ENCODE results near the gene KRTAP10-1. TPM values are rescaled to one million over a fixed set of nuclear protein-coding genes. Genes with fewer than 3 reads are reported as not detected.

Gene KRTAP10-1
- total and polyA plus RNA-seq, 2 of the 8 experiments (the other 6 are each of a cell fraction or from before 2014, with no cell fraction given): 0.08 TPM; not detected in 1

DNA sequence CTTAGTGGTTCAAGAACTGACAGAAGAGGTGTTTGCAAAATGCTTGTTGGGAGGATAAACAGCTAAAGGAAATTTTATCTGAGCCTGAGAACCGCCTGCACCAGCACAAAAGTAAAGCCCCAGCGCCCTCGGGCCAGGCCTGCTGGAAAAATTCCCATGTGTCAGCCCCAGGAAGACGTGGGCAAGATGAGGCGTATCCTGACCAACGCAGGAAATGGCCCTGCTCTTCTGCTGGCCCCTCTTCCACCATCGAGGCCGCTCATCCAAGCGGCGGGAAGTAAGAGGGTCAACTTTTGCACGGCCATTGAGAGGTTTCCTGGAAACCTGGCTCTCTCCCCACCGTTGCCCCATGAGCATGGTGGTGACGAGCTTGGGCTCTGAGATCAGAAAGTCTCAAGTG is 45.0 kb downstream of the KRTAP10-1 start:
- WGBS, 2 experiments (ENCODE audit: extremely low coverage in 1 of 2, insufficient coverage in 1 of 2, insufficient read length in 1 of 2, insufficient replicate concordance in 2 of 2, low coverage in 1 of 2, low lambda C conversion rate in 2 of 2, missing lambda C conversion rate in 1 of 2): 95% methylated on average over 13 of the region's 13 CpGs; no CpG with 5 or more reads in 1 of the 2 experiments
- Histone ChIP-seq H3K4me1 (replicated peaks in 1 of 4; ENCODE audit: control insufficient read depth in 3 of 4, insufficient read depth in 4 of 4, low read length in 3 of 4) (peaks cover 0 to 21% (median 8%) of the 10 kb centered on the region in 4 experiments; a peak in 5 of 7 replicates), H3K36me3 (ENCODE audit: control insufficient read depth in 2 of 4, insufficient read depth in 4 of 4, low read length in 3 of 4) (peaks cover 0 to 26% (median 11%) of the 10 kb centered on the region in 4 experiments; a peak in 4 of 8 replicates), H3K4me2 (ENCODE audit: insufficient read depth in 1 of 2, low read depth in 2 of 2, low read length in 2 of 2) (no peak overlapping the region), H4K5ac (ENCODE audit: insufficient read length, low read depth, low read length) (no peak overlapping the region), H3K79me2 (ENCODE audit: control insufficient read depth in 1 of 2, insufficient read depth in 2 of 2, low read length in 2 of 2) (peaks cover 0 to 11% of the 10 kb centered on the region in 2 experiments; a peak in 1 of 4 replicates), H3K18ac (ENCODE audit: extremely low read depth, low read length) (no peak overlapping the region), H3K56ac (replicated peaks; ENCODE audit: insufficient read length, low read depth, low read length) (no peak overlapping the region), H2BK120ac (replicated peaks; ENCODE audit: low read depth, low read length) (no peak overlapping the region), H3K9ac (replicated peaks in 1 of 4; ENCODE audit: extremely low read depth in 1 of 4, low read depth in 3 of 4, low read length in 3 of 4) (no peak overlapping the region), H2BK20ac (ENCODE audit: low read length) (no peak overlapping the region), H3K23ac (ENCODE audit: insufficient read length) (no peak overlapping the region), H3K14ac (ENCODE audit: insufficient read length) (no peak overlapping the region), H3K79me1 (ENCODE audit: low read depth, low read length) (no peaks in the 10 kb centered on the region; the same call in 1 of the 2 replicates), H3K23me2 (ENCODE audit: low read depth, low read length) (0 out of 2 replicates have a peak, but pooled peaks cover 2% of the 10 kb centered on the region), H4K91ac (replicated peaks; ENCODE audit: insufficient read length, low read length) (no peak overlapping the region), H4K8ac (ENCODE audit: extremely low read depth, insufficient read depth, low read length) (no peak overlapping the region), H3K4ac (replicated peaks; ENCODE audit: insufficient read length, low read depth, low read length) (no peak overlapping the region), H4K20me1 (replicated peaks in 1 of 2; ENCODE audit: control insufficient read depth in 1 of 2, insufficient read depth in 2 of 2, low read length in 2 of 2) (no peaks in the 10 kb centered on the region), H2BK12ac (ENCODE audit: low read depth, low read length) (no peak overlapping the region), H3K27me3 (replicated peaks in 1 of 4; ENCODE audit: control insufficient read depth in 3 of 4, extremely low read depth in 1 of 4, insufficient read depth in 3 of 4, low read length in 3 of 4) (no peaks in the 10 kb centered on the region; a peak in 1 of 7 replicates), H3K27ac (ENCODE audit: low read depth, low read length) (no peak overlapping the region), H2BK5ac (ENCODE audit: low read depth, low read length) (no peak overlapping the region), H2AFZ (ENCODE audit: low read length) (no peak overlapping the region), H2BK15ac (ENCODE audit: low read length) (0 out of 2 replicates have a peak overlapping the region, but pooled peaks have one; percentile 31), H2AK5ac (ENCODE audit: low read depth, low read length) (no peak overlapping the region), H3K9me3 (ENCODE audit: insufficient read depth in 2 of 2, low read depth in 1 of 2, low read length in 1 of 2) (peaks cover 6 to 9% of the 10 kb centered on the region in 2 experiments; a peak in 1 of 4 replicates), H3K4me3 (ENCODE audit: extremely low read depth in 1 of 4, insufficient read depth in 2 of 4, low read depth in 3 of 4, low read length in 4 of 4) (no peak overlapping the region)
- no peak for TF ChIP-seq TBP (IDR thresholded peaks at IDR 0.05; ENCODE audit: low read depth, low read length)
- no peak for TF ChIP-seq BCL11A (IDR thresholded peaks at IDR 0.05; ENCODE audit: low read depth in 2 of 2, low read length in 2 of 2)
- no peak for TF ChIP-seq TAF1 (IDR thresholded peaks at IDR 0.05; ENCODE audit: low read depth, low read length)
- no peak for TF ChIP-seq FOSL1 (IDR thresholded peaks at IDR 0.05; ENCODE audit: insufficient read depth, low read depth, low read length)
- no peak for TF ChIP-seq CHD2 (IDR thresholded peaks at IDR 0.05; ENCODE audit: low read length)
- TF ChIP-seq KDM1A (IDR thresholded peaks at IDR 0.05; ENCODE audit: borderline replicate concordance, low read length): no peak
- no peak for TF ChIP-seq ATF3 (IDR thresholded peaks at IDR 0.05; ENCODE audit: insufficient read depth, low read depth, low read length)
- TF ChIP-seq KDM4A (IDR thresholded peaks at IDR 0.05; ENCODE audit: low read depth, low read length, severe bottlenecking): no peak
- TF ChIP-seq CTBP2 (IDR thresholded peaks at IDR 0.05; ENCODE audit: borderline replicate concordance, insufficient read depth, insufficient read length, low read length): no peak
- TF ChIP-seq SP2 (IDR thresholded peaks at IDR 0.05; ENCODE audit: low read length): no peak
- CTCF ChIA-PET (ENCODE audit: partially characterized antibody): interaction anchor here (0.8 to 3.0 kb wide), 8 partner anchors 16 to 306 kb away, joined by 3 to 12 read pairs (median 4); partner anchors contain the start of gene UBE2G2
- DNase-seq (ENCODE audit: low read depth in 1 of 2, low spot score in 2 of 2): no peak
- FAIRE-seq: no peak
- POLR2A ChIA-PET (ENCODE audit: partially characterized antibody): interaction anchor here (1.0 to 4.4 kb wide), 4 partner anchors 9 to 309 kb away, joined by 3 to 14 read pairs (median 4); no protein-coding TSS in a partner anchor

Measured in H1 (cell line).